HFFc6 (cell line): ENCODE measurements around the gene PIK3CA. TPM values are rescaled to one million over a fixed set of nuclear protein-coding genes. Genes with fewer than 3 reads are reported as not detected.
A peak's percentile ranks its signal among the peaks of the same experiment; 100 is the strongest.

Source experiments
- DNase-seq: peaks from one replicate; pipeline ENCODE4 v3.0.0-alpha.2; 2018
- H3K27ac Mint-ChIP-seq: 2 replicates; pipeline ENCODE4 v1.8.0; 2020; ENCODE audit warnings: mild to moderate bottlenecking, mixed read lengths
- H3K27me3 Mint-ChIP-seq: 2 replicates; pipeline ENCODE4 v1.8.0; 2021; ENCODE audit warnings: mild to moderate bottlenecking, moderate library complexity, mixed read lengths; ENCODE audit not compliant: insufficient read depth
- H3K36me3 Mint-ChIP-seq: 2 replicates; pipeline ENCODE4 v1.8.0; 2021; ENCODE audit warnings: low read depth, mixed read lengths
- H3K4me1 Mint-ChIP-seq: 2 replicates; pipeline ENCODE4 v1.8.0; 2020; ENCODE audit warnings: low read depth, mixed read lengths
- H3K4me3 Mint-ChIP-seq: 2 replicates; pipeline ENCODE4 v1.8.0; 2020; ENCODE audit warnings: mild to moderate bottlenecking, moderate library complexity, mixed read lengths
- H3K9me3 Mint-ChIP-seq: 2 replicates; pipeline ENCODE4 v1.8.0; 2020; ENCODE audit warnings: mild to moderate bottlenecking, mixed read lengths
- total RNA-seq, 6 experiments: library from RNA; stranded (reverse); fragmentation: NEBNext Ultra II Directional; extraction: Animal tissue kit (Norgen Biotek cat#: 25700); gene quantifications; 2 replicates in 1 of 6; 3 replicates in 5 of 6; pipeline ENCODE4 v1.2.3, GENCODE V29; 2021
- TF ChIP-seq, protein P1 (sequence below): fragments of 200-600 bp; sonication (generic); IDR thresholded peaks from 2 replicates; pipeline ENCODE4 v1.5.0; 2021; ENCODE audit warnings: antibody characterized with exemption, mild to moderate bottlenecking

PIK3CA gene
- total RNA-seq, 6 experiments from 2014 or later, result 16.1 to 21.2 (median 19.7) TPM

DNA sequence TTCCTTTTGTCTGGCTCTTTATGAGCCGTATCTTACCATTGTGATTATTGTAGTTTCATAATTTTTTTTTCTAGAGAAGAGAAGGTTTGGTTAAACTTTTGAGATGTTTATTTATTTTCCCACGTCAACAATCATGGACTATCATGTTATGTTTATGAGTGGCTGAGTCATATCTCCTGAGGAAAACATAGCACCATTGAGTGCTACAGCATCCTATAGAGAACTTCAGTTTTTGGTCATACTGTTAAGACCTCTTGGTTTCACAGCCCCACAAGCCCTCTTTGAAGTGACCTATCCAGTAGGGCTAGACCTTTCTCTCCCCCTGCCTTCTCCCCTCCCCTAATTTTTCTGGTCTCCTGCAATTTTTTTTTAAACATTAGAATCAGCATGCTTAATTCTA is 20.8 kb downstream of the PIK3CA start:
- H3K4me1 Mint-ChIP-seq, result peaks cover 16% of the 10 kb centered on the region
- no peak overlapping the region for H3K4me3 Mint-ChIP-seq
- H3K9me3 Mint-ChIP-seq, result no peaks in the 10 kb centered on the region
- H3K27me3 Mint-ChIP-seq, result no peaks in the 10 kb centered on the region
- TF ChIP-seq, protein P1, sequence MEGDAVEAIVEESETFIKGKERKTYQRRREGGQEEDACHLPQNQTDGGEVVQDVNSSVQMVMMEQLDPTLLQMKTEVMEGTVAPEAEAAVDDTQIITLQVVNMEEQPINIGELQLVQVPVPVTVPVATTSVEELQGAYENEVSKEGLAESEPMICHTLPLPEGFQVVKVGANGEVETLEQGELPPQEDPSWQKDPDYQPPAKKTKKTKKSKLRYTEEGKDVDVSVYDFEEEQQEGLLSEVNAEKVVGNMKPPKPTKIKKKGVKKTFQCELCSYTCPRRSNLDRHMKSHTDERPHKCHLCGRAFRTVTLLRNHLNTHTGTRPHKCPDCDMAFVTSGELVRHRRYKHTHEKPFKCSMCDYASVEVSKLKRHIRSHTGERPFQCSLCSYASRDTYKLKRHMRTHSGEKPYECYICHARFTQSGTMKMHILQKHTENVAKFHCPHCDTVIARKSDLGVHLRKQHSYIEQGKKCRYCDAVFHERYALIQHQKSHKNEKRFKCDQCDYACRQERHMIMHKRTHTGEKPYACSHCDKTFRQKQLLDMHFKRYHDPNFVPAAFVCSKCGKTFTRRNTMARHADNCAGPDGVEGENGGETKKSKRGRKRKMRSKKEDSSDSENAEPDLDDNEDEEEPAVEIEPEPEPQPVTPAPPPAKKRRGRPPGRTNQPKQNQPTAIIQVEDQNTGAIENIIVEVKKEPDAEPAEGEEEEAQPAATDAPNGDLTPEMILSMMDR, result no peak
- H3K27ac Mint-ChIP-seq, result no peak overlapping the region
- H3K36me3 Mint-ChIP-seq, result peaks cover 9% of the 10 kb centered on the region; the same call in 1 of the 2 replicates
- no peak for DNase-seq

DNA sequence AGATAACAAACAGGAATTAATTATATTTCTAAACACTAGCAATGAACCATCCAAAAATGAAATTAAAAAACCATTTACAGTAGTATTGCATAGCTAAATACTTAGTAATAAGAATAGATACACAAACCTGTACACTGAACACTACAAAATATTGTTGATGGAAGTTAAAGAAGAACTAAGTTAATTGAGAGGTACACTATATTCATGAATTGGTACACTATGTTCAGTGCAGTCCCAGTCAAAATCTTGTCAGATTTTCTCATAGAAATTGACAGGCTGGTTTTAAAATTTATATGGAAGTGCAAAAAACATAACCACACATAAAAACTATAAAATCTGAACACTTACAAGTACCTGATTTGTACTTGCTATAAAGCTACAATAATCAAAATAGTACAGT is 24.4 kb downstream of the PIK3CA start:
- DNase-seq, result no peak
- H3K27me3 Mint-ChIP-seq, result no peaks in the 10 kb centered on the region
- peaks cover 32% of the 10 kb centered on the region for H3K4me1 Mint-ChIP-seq
- no peak overlapping the region for H3K4me3 Mint-ChIP-seq
- no peaks in the 10 kb centered on the region for H3K9me3 Mint-ChIP-seq
- no peak overlapping the region for H3K27ac Mint-ChIP-seq
- peaks cover 9% of the 10 kb centered on the region; the same call in 1 of the 2 replicates for H3K36me3 Mint-ChIP-seq
- TF ChIP-seq, protein P1, result no peak

DNA sequence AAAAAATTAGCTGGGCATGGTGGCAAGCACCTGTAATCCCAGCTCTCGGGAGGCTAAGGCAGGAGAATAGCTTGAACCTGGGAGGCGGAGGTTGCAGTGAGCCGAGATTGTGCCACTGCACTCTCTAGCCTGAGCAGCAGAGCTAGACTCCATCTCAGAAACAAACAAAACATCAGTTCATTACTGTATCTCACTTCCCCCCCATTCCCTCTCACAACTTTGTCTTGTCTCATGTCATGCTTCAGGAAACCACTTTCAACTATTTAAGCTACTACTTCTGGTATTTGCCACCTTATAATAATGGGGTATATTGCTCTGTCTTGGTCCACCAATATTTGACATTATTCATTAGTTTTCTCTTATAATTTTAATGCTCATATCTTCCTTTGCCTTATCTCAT is 26.2 kb downstream of the PIK3CA start:
- Mint-ChIP-seq H3K36me3 (peaks cover 9% of the 10 kb centered on the region; the same call in 1 of the 2 replicates), H3K27me3 (no peaks in the 10 kb centered on the region), H3K4me1 (peaks cover 17% of the 10 kb centered on the region), H3K9me3 (no peaks in the 10 kb centered on the region), H3K27ac (no peak overlapping the region), H3K4me3 (no peak overlapping the region)
- DNase-seq, result no peak
- TF ChIP-seq, protein P1, result no peak

DNA sequence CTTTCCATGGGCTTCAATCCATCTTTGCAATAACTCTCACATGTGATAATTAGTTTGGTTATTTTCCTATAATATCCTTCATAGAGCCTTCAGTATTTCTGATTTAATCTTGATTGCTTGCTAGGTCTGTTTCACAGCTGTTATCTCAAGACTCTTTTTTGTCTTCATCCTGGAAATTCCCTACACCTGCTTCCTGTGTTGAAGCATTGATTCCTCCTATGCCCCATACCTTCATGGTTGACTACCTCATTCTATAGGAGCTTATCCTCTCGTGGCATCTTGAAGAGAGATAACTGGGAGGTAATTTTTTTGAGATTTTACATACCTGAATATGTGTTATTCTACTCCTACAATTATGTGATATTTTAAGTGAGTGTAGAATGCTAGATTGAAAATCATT is 26.7 kb downstream of the PIK3CA start:
- TF ChIP-seq, protein P1, result no peak
- no peaks in the 10 kb centered on the region for H3K27me3 Mint-ChIP-seq
- DNase-seq, result no peak
- peaks cover 16% of the 10 kb centered on the region for H3K4me1 Mint-ChIP-seq
- peaks cover 9% of the 10 kb centered on the region; the same call in 1 of the 2 replicates for H3K36me3 Mint-ChIP-seq
- no peak overlapping the region for H3K27ac Mint-ChIP-seq
- H3K4me3 Mint-ChIP-seq, result no peak overlapping the region; the same call in 1 of the 2 replicates
- no peaks in the 10 kb centered on the region for H3K9me3 Mint-ChIP-seq

DNA sequence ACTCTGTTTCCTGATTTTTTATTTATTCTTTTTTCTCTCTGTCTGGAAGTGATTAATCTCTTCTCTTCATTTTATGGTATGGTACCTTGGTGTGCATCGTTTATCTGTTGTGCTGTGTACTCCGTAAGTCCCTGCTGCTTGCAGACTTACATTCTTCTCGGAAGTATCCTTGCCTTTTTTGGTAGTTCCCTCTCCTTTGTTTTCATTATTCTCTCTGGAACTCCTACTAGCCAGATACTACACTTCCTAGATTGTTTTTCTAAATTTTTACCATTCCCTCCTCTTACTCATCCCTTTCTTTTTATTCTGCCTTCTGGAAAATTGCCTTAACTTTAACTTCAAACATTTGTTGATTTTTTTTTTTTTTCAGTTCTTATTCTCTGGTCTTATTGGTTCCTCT is 27.2 kb downstream of the PIK3CA start:
- DNase-seq, result no peak
- Mint-ChIP-seq H3K27ac (peak overlapping the region; percentile 30; the same call in 1 of the 2 replicates), H3K4me1 (peaks cover 16% of the 10 kb centered on the region), H3K27me3 (no peaks in the 10 kb centered on the region), H3K36me3 (peaks cover 9% of the 10 kb centered on the region; the same call in 1 of the 2 replicates), H3K4me3 (peak overlapping the region; percentile 53; the same call in 1 of the 2 replicates), H3K9me3 (no peaks in the 10 kb centered on the region)
- TF ChIP-seq, protein P1, result no peak

DNA sequence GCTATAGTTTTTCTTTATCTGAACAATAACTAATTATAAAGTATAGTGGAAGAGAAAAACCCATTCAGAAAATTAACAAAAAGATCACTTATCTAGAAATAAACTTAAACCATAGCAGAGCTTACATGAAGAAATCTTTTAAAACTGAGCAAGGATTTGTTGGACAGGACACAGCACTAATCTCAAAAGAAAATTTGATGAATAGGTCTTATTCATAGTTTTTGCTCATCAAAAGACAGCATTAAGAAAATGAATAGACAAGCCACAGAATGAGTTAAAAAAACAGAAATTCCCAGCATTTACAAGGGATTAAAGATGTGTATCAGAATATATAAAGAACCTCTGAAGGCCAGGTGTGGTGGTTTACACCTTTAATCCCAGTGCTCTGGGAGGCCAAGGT is 29.5 kb downstream of the PIK3CA start:
- Mint-ChIP-seq H3K9me3 (no peaks in the 10 kb centered on the region), H3K27ac (no peak overlapping the region), H3K36me3 (no peaks in the 10 kb centered on the region), H3K27me3 (no peaks in the 10 kb centered on the region), H3K4me3 (no peak overlapping the region), H3K4me1 (peaks cover 16% of the 10 kb centered on the region)
- no peak for DNase-seq
- TF ChIP-seq, protein P1, result no peak
